H9 (cell line): ENCODE measurements around the gene LRP8. TPM values are rescaled to one million over a fixed set of nuclear protein-coding genes. Genes with fewer than 3 reads are reported as not detected.
A peak's percentile ranks its signal among the peaks of the same experiment; 100 is the strongest.

ENCODE experiments used
- DNase-seq: peaks from one replicate; pipeline ENCODE4 v3.0.0-alpha.2; 2017
- H2AFZ ChIP-seq: one replicate; pipeline ENCODE4 v1.6.1; 2013; ENCODE audit warnings: mild to moderate bottlenecking, low read length, control low read depth, moderate library complexity
- H2AK5ac ChIP-seq: 2 replicates; pipeline ENCODE4 v1.6.1; 2013; ENCODE audit warnings: low read length, control low read depth, mixed read lengths; ENCODE audit not compliant: insufficient read length
- H2BK120ac ChIP-seq: one replicate; pipeline ENCODE4 v1.6.1; 2013; ENCODE audit warnings: low read depth, mild to moderate bottlenecking, low read length, control low read depth, inconsistent platforms; ENCODE audit not compliant: poor library complexity, severe bottlenecking
- H2BK12ac ChIP-seq: 2 replicates; pipeline ENCODE4 v1.6.1; 2013; ENCODE audit warnings: low read length, control low read depth, mixed read lengths, low read depth; ENCODE audit not compliant: insufficient read length
- H2BK15ac ChIP-seq: 2 replicates; pipeline ENCODE4 v1.6.1; 2013; ENCODE audit warnings: low read depth, low read length, control low read depth
- H2BK20ac ChIP-seq: one replicate; pipeline ENCODE4 v1.6.1; 2013; ENCODE audit warnings: low read depth, mild to moderate bottlenecking, low read length, control low read depth, inconsistent platforms; ENCODE audit not compliant: poor library complexity, severe bottlenecking
- H2BK5ac ChIP-seq: 2 replicates; pipeline ENCODE4 v1.6.1; 2013; ENCODE audit warnings: low read length, control low read depth, mixed read lengths; ENCODE audit not compliant: insufficient read length
- H3K14ac ChIP-seq: 2 replicates; pipeline ENCODE4 v1.6.1; 2013; ENCODE audit warnings: low read length, control low read depth; ENCODE audit not compliant: insufficient read depth
- H3K18ac ChIP-seq: 2 replicates; pipeline ENCODE4 v1.6.1; 2013; ENCODE audit warnings: low read depth, mild to moderate bottlenecking, mixed read lengths, low read length, control low read depth; ENCODE audit not compliant: insufficient read length
- H3K23ac ChIP-seq: 2 replicates; pipeline ENCODE4 v1.6.1; 2013; ENCODE audit warnings: low read length, control low read depth, mixed read lengths, low read depth; ENCODE audit not compliant: insufficient read length
- H3K23me2 ChIP-seq: 2 replicates; pipeline ENCODE4 v1.6.1; 2013; ENCODE audit warnings: low read depth, mild to moderate bottlenecking, mixed read lengths, low read length, control low read depth; ENCODE audit not compliant: insufficient read length, poor library complexity, severe bottlenecking
- H3K27ac ChIP-seq: 2 replicates; pipeline ENCODE4 v1.5.1; 2013; ENCODE audit warnings: low read length, control low read depth, mixed read lengths, low read depth; ENCODE audit not compliant: insufficient read length
- H3K27me3 ChIP-seq: 2 replicates; pipeline ENCODE4 v1.6.1; 2013; ENCODE audit warnings: low read length, control low read depth, inconsistent platforms; ENCODE audit not compliant: insufficient read depth
- H3K4ac ChIP-seq: 2 replicates; pipeline ENCODE4 v1.6.1; 2013; ENCODE audit warnings: low read depth, mild to moderate bottlenecking, control low read depth, inconsistent platforms, low read length, moderate library complexity
- H3K4me1 ChIP-seq: 2 replicates; pipeline ENCODE4 v1.6.1; 2013; ENCODE audit warnings: low read length, control low read depth, inconsistent platforms; ENCODE audit not compliant: insufficient read depth
- H3K4me2 ChIP-seq: 2 replicates; pipeline ENCODE4 v1.6.1; 2013; ENCODE audit warnings: low read length, control low read depth, mixed read lengths; ENCODE audit not compliant: insufficient read length, insufficient read depth
- H3K56ac ChIP-seq: 2 replicates; pipeline ENCODE4 v1.6.1; 2013; ENCODE audit warnings: low read depth, mild to moderate bottlenecking, mixed read lengths, low read length, control low read depth; ENCODE audit not compliant: insufficient read length
- H3K79me1 ChIP-seq: 2 replicates; pipeline ENCODE4 v1.6.1; 2013; ENCODE audit warnings: low read depth, mild to moderate bottlenecking, moderate library complexity, low read length, control low read depth, inconsistent platforms; ENCODE audit not compliant: insufficient read depth, poor library complexity, severe bottlenecking
- H3K79me2 ChIP-seq: 2 replicates; pipeline ENCODE4 v1.6.1; 2013; ENCODE audit warnings: low read length, control low read depth, inconsistent platforms; ENCODE audit not compliant: insufficient read depth
- H3K9ac ChIP-seq: 2 replicates; pipeline ENCODE4 v1.6.1; 2013; ENCODE audit warnings: low read length, control low read depth, mixed read lengths; ENCODE audit not compliant: insufficient read length; ENCODE audit errors: extremely low read depth
- H3K9me3 ChIP-seq: one replicate; pipeline ENCODE4 v1.6.1; 2013; ENCODE audit warnings: low read depth, low read length, inconsistent platforms; ENCODE audit not compliant: control insufficient read depth
- H3T11ph ChIP-seq: one replicate; pipeline ENCODE4 v1.6.1; 2013; ENCODE audit warnings: mild to moderate bottlenecking, low read length, control low read depth, inconsistent platforms
- H4K20me1 ChIP-seq: one replicate; pipeline ENCODE4 v1.6.1; 2013; ENCODE audit not compliant: control insufficient read depth, insufficient read length, insufficient read depth
- H4K5ac ChIP-seq: 2 replicates; pipeline ENCODE4 v1.6.1; 2013; ENCODE audit warnings: low read depth, mild to moderate bottlenecking, mixed read lengths, low read length, control low read depth; ENCODE audit not compliant: insufficient read length
- H4K8ac ChIP-seq: replicated peaks from 2 replicates; pipeline ENCODE4 v1.6.1; 2013; ENCODE audit warnings: low read length, control low read depth, mixed read lengths, low read depth; ENCODE audit not compliant: insufficient read length
- H4K91ac ChIP-seq: 2 replicates; pipeline ENCODE4 v1.6.1; 2013; ENCODE audit warnings: low read depth, mild to moderate bottlenecking, moderate library complexity, mixed read lengths, low read length, control low read depth; ENCODE audit not compliant: insufficient read length
- H3K27ac Mint-ChIP-seq, 3 experiments: 2 replicates in 2 of 3; 3 replicates in 1 of 3; pipeline ENCODE4 v1.8.0; 2020 to 2021; ENCODE audit warnings: mixed read lengths in 3 of 3, mild to moderate bottlenecking in 1 of 3, moderate library complexity in 1 of 3
- H3K27me3 Mint-ChIP-seq: 2 replicates; pipeline ENCODE4 v1.8.0; 2021; ENCODE audit warnings: low read depth, mild to moderate bottlenecking, moderate library complexity, mixed read lengths
- H3K36me3 Mint-ChIP-seq, 3 experiments: 2 replicates in 2 of 3; 3 replicates in 1 of 3; pipeline ENCODE4 v1.8.0; 2020 to 2021; ENCODE audit warnings: low read depth in 3 of 3, mixed read lengths in 3 of 3; ENCODE audit not compliant: insufficient read depth in 1 of 3
- H3K4me1 Mint-ChIP-seq, 2 experiments: 2 replicates each; pipeline ENCODE4 v1.8.0; 2020; ENCODE audit warnings: mixed read lengths in 2 of 2
- H3K4me3 Mint-ChIP-seq, 2 experiments: 2 replicates in 1 of 2; 3 replicates in 1 of 2; pipeline ENCODE4 v1.8.0; 2020 to 2021; ENCODE audit warnings: mild to moderate bottlenecking in 2 of 2, mixed read lengths in 2 of 2, moderate library complexity in 1 of 2
- H3K9me3 Mint-ChIP-seq, 2 experiments: 2 replicates in 1 of 2; 3 replicates in 1 of 2; pipeline ENCODE4 v1.8.0; 2020; ENCODE audit warnings: mild to moderate bottlenecking in 2 of 2, mixed read lengths in 2 of 2, moderate library complexity in 1 of 2
- WGBS: extraction: QIAGEN DNeasy Blood & Tissue Kit; methylation state at CpG from one replicate; pipeline ENCODE4 v1.1.7; 2013; ENCODE audit warnings: missing lambda C conversion rate, low lambda C conversion rate, mixed read lengths; ENCODE audit not compliant: insufficient read length; ENCODE audit errors: extremely low coverage; 5-methylcytosine and 5-hydroxymethylcytosine counted together
- total RNA-seq: library from RNA; stranded (reverse); gene quantifications from 2 replicates; pipeline ENCODE4 v1.2.1, GENCODE V29; 2021
- TF ChIP-seq, protein P1 (sequence below): fragments of 200-600 bp; sonication (generic); conservative IDR thresholded peaks from 3 replicates; pipeline ENCODE4 v1.8.0; 2021; ENCODE audit warnings: antibody characterized with exemption, mild to moderate bottlenecking

Gene LRP8
- total RNA-seq, 1 experiment from 2014 or later, result 78.6 TPM

DNA sequence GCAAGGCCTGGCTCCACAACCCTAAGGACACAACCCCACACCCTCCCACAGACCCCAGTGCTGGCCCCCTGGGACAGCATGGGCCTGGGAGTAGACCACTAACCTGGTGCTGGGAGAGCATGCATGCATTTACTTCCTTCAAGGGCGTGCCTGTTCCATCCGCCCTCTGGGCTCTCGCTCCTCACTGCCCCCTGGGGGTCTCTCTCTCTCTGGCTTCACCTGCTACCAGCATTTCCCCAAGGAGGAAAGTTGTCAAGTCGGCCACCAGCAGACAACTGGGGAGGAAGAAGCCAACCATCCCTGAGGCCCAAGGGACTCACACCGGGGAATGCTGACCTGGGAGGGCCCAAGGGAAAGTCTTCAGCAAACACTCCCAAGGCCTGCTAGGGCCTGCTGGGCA, 6.5 kb downstream of the LRP8 start:
- Mint-ChIP-seq H3K4me1 (peaks cover 37 to 42% of the 10 kb centered on the region in 2 experiments), H3K4me3 (no peak overlapping the region), H3K27ac (0 out of 7 replicates have a peak overlapping the region, but pooled peaks of 1 of the 3 experiments have one; percentile 44), H3K36me3 (peaks cover 40 to 86% (median 61%) of the 10 kb centered on the region in 3 experiments), H3K9me3 (no peaks in the 10 kb centered on the region; a peak in 1 of 5 replicates), H3K27me3 (no peaks in the 10 kb centered on the region; the same call in 1 of the 2 replicates)
- no peak overlapping the region for H3K4me2 ChIP-seq
- H2BK12ac ChIP-seq, result no peak overlapping the region
- H3K79me1 ChIP-seq, result peaks cover 10% of the 10 kb centered on the region
- H2BK20ac ChIP-seq, result no peak overlapping the region
- H2BK15ac ChIP-seq, result no peak overlapping the region
- H2BK120ac ChIP-seq, result no peak overlapping the region
- H3K14ac ChIP-seq, result no peak overlapping the region; the same call in 1 of the 2 replicates
- no peaks in the 10 kb centered on the region for H4K20me1 ChIP-seq
- no peaks in the 10 kb centered on the region for H3K27me3 ChIP-seq
- no CpG with 5 or more reads among the region's 5 CpGs for WGBS
- H3K79me2 ChIP-seq, result peaks cover 21% of the 10 kb centered on the region; the same call in 1 of the 2 replicates
- H3K23ac ChIP-seq, result no peak overlapping the region
- no peaks in the 10 kb centered on the region for H3K9me3 ChIP-seq
- no peak overlapping the region for H4K91ac ChIP-seq
- H3K18ac ChIP-seq, result no peak overlapping the region
- no peak overlapping the region for H3K27ac ChIP-seq
- no peak overlapping the region for H3K56ac ChIP-seq
- H3K4me1 ChIP-seq, result peaks cover 3% of the 10 kb centered on the region; the same call in 1 of the 2 replicates
- H3K9ac ChIP-seq, result no peak overlapping the region
- H2BK5ac ChIP-seq, result no peak overlapping the region
- H3T11ph ChIP-seq, result no peak overlapping the region
- H4K8ac ChIP-seq, result no peak overlapping the region
- no peak overlapping the region for H2AK5ac ChIP-seq
- peak; percentile 76 for DNase-seq
- peaks cover 6% of the 10 kb centered on the region for H3K23me2 ChIP-seq
- no peak overlapping the region for H4K5ac ChIP-seq
- TF ChIP-seq, protein P1, sequence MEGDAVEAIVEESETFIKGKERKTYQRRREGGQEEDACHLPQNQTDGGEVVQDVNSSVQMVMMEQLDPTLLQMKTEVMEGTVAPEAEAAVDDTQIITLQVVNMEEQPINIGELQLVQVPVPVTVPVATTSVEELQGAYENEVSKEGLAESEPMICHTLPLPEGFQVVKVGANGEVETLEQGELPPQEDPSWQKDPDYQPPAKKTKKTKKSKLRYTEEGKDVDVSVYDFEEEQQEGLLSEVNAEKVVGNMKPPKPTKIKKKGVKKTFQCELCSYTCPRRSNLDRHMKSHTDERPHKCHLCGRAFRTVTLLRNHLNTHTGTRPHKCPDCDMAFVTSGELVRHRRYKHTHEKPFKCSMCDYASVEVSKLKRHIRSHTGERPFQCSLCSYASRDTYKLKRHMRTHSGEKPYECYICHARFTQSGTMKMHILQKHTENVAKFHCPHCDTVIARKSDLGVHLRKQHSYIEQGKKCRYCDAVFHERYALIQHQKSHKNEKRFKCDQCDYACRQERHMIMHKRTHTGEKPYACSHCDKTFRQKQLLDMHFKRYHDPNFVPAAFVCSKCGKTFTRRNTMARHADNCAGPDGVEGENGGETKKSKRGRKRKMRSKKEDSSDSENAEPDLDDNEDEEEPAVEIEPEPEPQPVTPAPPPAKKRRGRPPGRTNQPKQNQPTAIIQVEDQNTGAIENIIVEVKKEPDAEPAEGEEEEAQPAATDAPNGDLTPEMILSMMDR, result peak; percentile 68
- no peak overlapping the region for H3K4ac ChIP-seq
- H2AFZ ChIP-seq, result no peak overlapping the region
